ENCODE results near the gene TMEM203. TPM values are rescaled to one million over a fixed set of nuclear protein-coding genes. Genes with fewer than 3 reads are reported as not detected.

TMEM203 gene
- polyA plus RNA-seq, 1 donor: 33.1 TPM

GRCh38 chr9:137201205-137201868 is 4.1 kb downstream of the TMEM203 start:
- H3K4me3 ChIP-seq (ENCODE audit: low read length): peak overlapping the region; percentile 76
- no peak for DNase-seq
- no peaks in the 10 kb centered on the region for H3K27me3 ChIP-seq (ENCODE audit: control insufficient read depth, insufficient read depth, low read length)
- H3K9me3 ChIP-seq (ENCODE audit: control insufficient read depth, low read depth, low read length): no peaks in the 10 kb centered on the region
- no CpG with 5 or more reads among the region's 23 CpGs for WGBS (ENCODE audit: insufficient coverage, low lambda C conversion rate)
- H3K36me3 ChIP-seq (ENCODE audit: control insufficient read depth, insufficient read depth, low read length): peaks cover 3% of the 10 kb centered on the region
- peak overlapping the region; percentile 82 for H3K27ac ChIP-seq (ENCODE audit: low read length)
- peaks cover 55% of the 10 kb centered on the region for H3K4me1 ChIP-seq (ENCODE audit: control insufficient read depth, insufficient read depth, low read length)

GRCh38 chr9:137200311-137201204 is 4.9 kb downstream of the TMEM203 start, which contains the start of gene TPRN:
Gene TPRN, minus strand, starts transcription at chr9:137200741. Its CDS starts 30 bp downstream, at chr9:137200711.
- H3K36me3 ChIP-seq (ENCODE audit: control insufficient read depth, insufficient read depth, low read length): peaks cover 3% of the 10 kb centered on the region
- no peaks in the 10 kb centered on the region for H3K27me3 ChIP-seq (ENCODE audit: control insufficient read depth, insufficient read depth, low read length)
- H3K9me3 ChIP-seq (ENCODE audit: control insufficient read depth, low read depth, low read length): no peaks in the 10 kb centered on the region
- H3K4me3 ChIP-seq (ENCODE audit: low read length): peak within 1 kb of the TSS; percentile 76
- peak; percentile 99 to 100 for DNase-seq
- peaks cover 60% of the 10 kb centered on the region for H3K4me1 ChIP-seq (ENCODE audit: control insufficient read depth, insufficient read depth, low read length)
- H3K27ac ChIP-seq (ENCODE audit: low read length): peak within 1 kb of the TSS; percentile 83
- no CpG with 5 or more reads among the region's 118 CpGs for WGBS (ENCODE audit: insufficient coverage, low lambda C conversion rate)

GRCh38 chr9:137199411-137200121 is 5.9 kb downstream of the TMEM203 start:
- Histone ChIP-seq H3K36me3 (ENCODE audit: control insufficient read depth, insufficient read depth, low read length) (peaks cover 3% of the 10 kb centered on the region), H3K27ac (ENCODE audit: low read length) (peak overlapping the region; percentile 83), H3K27me3 (ENCODE audit: control insufficient read depth, insufficient read depth, low read length) (no peaks in the 10 kb centered on the region), H3K9me3 (ENCODE audit: control insufficient read depth, low read depth, low read length) (no peaks in the 10 kb centered on the region), H3K4me3 (ENCODE audit: low read length) (peak overlapping the region; percentile 67), H3K4me1 (ENCODE audit: control insufficient read depth, insufficient read depth, low read length) (peaks cover 67% of the 10 kb centered on the region)
- WGBS (ENCODE audit: insufficient coverage, low lambda C conversion rate): no CpG with 5 or more reads among the region's 51 CpGs
- peak in 1 of 2 donors; percentile 22 for DNase-seq

GRCh38 chr9:137198902-137199283 is 6.6 kb downstream of the TMEM203 start:
- H3K9me3 ChIP-seq (ENCODE audit: control insufficient read depth, low read depth, low read length): no peaks in the 10 kb centered on the region
- no peaks in the 10 kb centered on the region for H3K27me3 ChIP-seq (ENCODE audit: control insufficient read depth, insufficient read depth, low read length)
- H3K4me1 ChIP-seq (ENCODE audit: control insufficient read depth, insufficient read depth, low read length): peaks cover 63% of the 10 kb centered on the region
- H3K27ac ChIP-seq (ENCODE audit: low read length): peak overlapping the region; percentile 83
- no CpG with 5 or more reads among the region's 11 CpGs for WGBS (ENCODE audit: insufficient coverage, low lambda C conversion rate)
- H3K4me3 ChIP-seq (ENCODE audit: low read length): peak overlapping the region; percentile 67
- DNase-seq: no peak
- H3K36me3 ChIP-seq (ENCODE audit: control insufficient read depth, insufficient read depth, low read length): peaks cover 3% of the 10 kb centered on the region

GRCh38 chr9:137198051-137198901 is 7.2 kb downstream of the TMEM203 start:
- Histone ChIP-seq H3K4me3 (ENCODE audit: low read length) (peak overlapping the region; percentile 67), H3K36me3 (ENCODE audit: control insufficient read depth, insufficient read depth, low read length) (peaks cover 7% of the 10 kb centered on the region), H3K9me3 (ENCODE audit: control insufficient read depth, low read depth, low read length) (no peaks in the 10 kb centered on the region), H3K27ac (ENCODE audit: low read length) (peak overlapping the region; percentile 83), H3K27me3 (ENCODE audit: control insufficient read depth, insufficient read depth, low read length) (no peaks in the 10 kb centered on the region), H3K4me1 (ENCODE audit: control insufficient read depth, insufficient read depth, low read length) (peaks cover 61% of the 10 kb centered on the region)
- peak; percentile 67 to 85 for DNase-seq
- WGBS (ENCODE audit: insufficient coverage, low lambda C conversion rate): no CpG with 5 or more reads among the region's 19 CpGs

- peak; percentile 56 to 82 for DNase-seq
- H3K27ac ChIP-seq (ENCODE audit: low read length): peak overlapping the region; percentile 68
- peaks cover 30% of the 10 kb centered on the region for H3K36me3 ChIP-seq (ENCODE audit: control insufficient read depth, insufficient read depth, low read length)
- H3K27me3 ChIP-seq (ENCODE audit: control insufficient read depth, insufficient read depth, low read length): no peaks in the 10 kb centered on the region
- no peaks in the 10 kb centered on the region for H3K9me3 ChIP-seq (ENCODE audit: control insufficient read depth, low read depth, low read length)
- H3K4me3 ChIP-seq (ENCODE audit: low read length): no peak overlapping the region
- H3K4me1 ChIP-seq (ENCODE audit: control insufficient read depth, insufficient read depth, low read length): peaks cover 59% of the 10 kb centered on the region
- WGBS (ENCODE audit: insufficient coverage, low lambda C conversion rate): 20% methylated on average over 1 of the region's 21 CpGs
Observed at GRCh38 chr9:137195525-137196220, 9.8 kb downstream of the TMEM203 start.

GRCh38 chr9:137194909-137195308 is 10.5 kb downstream of the TMEM203 start:
- Histone ChIP-seq H3K4me1 (ENCODE audit: control insufficient read depth, insufficient read depth, low read length) (peaks cover 67% of the 10 kb centered on the region), H3K36me3 (ENCODE audit: control insufficient read depth, insufficient read depth, low read length) (peaks cover 38% of the 10 kb centered on the region), H3K27ac (ENCODE audit: low read length) (peak overlapping the region; percentile 68), H3K27me3 (ENCODE audit: control insufficient read depth, insufficient read depth, low read length) (no peaks in the 10 kb centered on the region), H3K9me3 (ENCODE audit: control insufficient read depth, low read depth, low read length) (no peaks in the 10 kb centered on the region), H3K4me3 (ENCODE audit: low read length) (no peak overlapping the region)
- no CpG with 5 or more reads among the region's 10 CpGs for WGBS (ENCODE audit: insufficient coverage, low lambda C conversion rate)
- DNase-seq: no peak

- peaks cover 69% of the 10 kb centered on the region for H3K4me1 ChIP-seq (ENCODE audit: control insufficient read depth, insufficient read depth, low read length)
- DNase-seq: no peak
- H3K9me3 ChIP-seq (ENCODE audit: control insufficient read depth, low read depth, low read length): no peaks in the 10 kb centered on the region
- H3K27ac ChIP-seq (ENCODE audit: low read length): no peak overlapping the region
- H3K27me3 ChIP-seq (ENCODE audit: control insufficient read depth, insufficient read depth, low read length): no peaks in the 10 kb centered on the region
- no peak overlapping the region for H3K4me3 ChIP-seq (ENCODE audit: low read length)
- no CpG with 5 or more reads among the region's 16 CpGs for WGBS (ENCODE audit: insufficient coverage, low lambda C conversion rate)
- H3K36me3 ChIP-seq (ENCODE audit: control insufficient read depth, insufficient read depth, low read length): peaks cover 40% of the 10 kb centered on the region
Observed at GRCh38 chr9:137194388-137194787, 11.1 kb downstream of the TMEM203 start.

- Histone ChIP-seq H3K9me3 (ENCODE audit: control insufficient read depth, low read depth, low read length) (no peaks in the 10 kb centered on the region), H3K4me1 (ENCODE audit: control insufficient read depth, insufficient read depth, low read length) (peaks cover 65% of the 10 kb centered on the region), H3K36me3 (ENCODE audit: control insufficient read depth, insufficient read depth, low read length) (peaks cover 40% of the 10 kb centered on the region), H3K27ac (ENCODE audit: low read length) (no peak overlapping the region), H3K4me3 (ENCODE audit: low read length) (no peak overlapping the region), H3K27me3 (ENCODE audit: control insufficient read depth, insufficient read depth, low read length) (no peaks in the 10 kb centered on the region)
- WGBS (ENCODE audit: insufficient coverage, low lambda C conversion rate): no CpG with 5 or more reads among the region's 14 CpGs
- DNase-seq: no peak
Observed at GRCh38 chr9:137193771-137194170, 11.7 kb downstream of the TMEM203 start.
